Measurements from ENCODE around the gene VPS8. TPM values are rescaled to one million over a fixed set of nuclear protein-coding genes. Genes with fewer than 3 reads are reported as not detected.

Gene VPS8
- total and polyA plus RNA-seq, 11 donors: 15.7 to 122 (median 74.3) TPM

- Histone ChIP-seq H3K36me3 (no peaks in the 10 kb centered on the region), H3K4me3 (no peak overlapping the region), H3K27me3 (peaks cover 0 to 8% (median 0%) of the 10 kb centered on the region in 9 donors), H3K9me3 (no peaks in the 10 kb centered on the region), H3K4me1 (peaks cover 0 to 28% (median 14%) of the 10 kb centered on the region in 12 donors), H3K27ac (peak overlapping the region in 2 of 12 donors; percentile 61 to 74)
- ATAC-seq (no peak), DNase-seq (no peak)
- intact Hi-C loops (cut with DNase I): no loop called here
- 64 to 71% (median 68%) methylated on average over 13 of the region's 13 CpGs for WGBS, 4 donors
- TF ChIP-seq CTCF (IDR thresholded peaks at IDR 0.05) (no peak), POLR2A (IDR thresholded peaks at IDR 0.05) (no peak)
Observed at GRCh38 chr3:184784731-184785500, 27.1 kb upstream of the VPS8 start.

- DNase-seq (no peak), ATAC-seq (peak in 3 of 4 donors; percentile 11 to 58 (median 52))
- Histone ChIP-seq H3K36me3 (no peaks in the 10 kb centered on the region), H3K4me3 (peak overlapping the region in 6 of 12 donors; percentile 3 to 24 (median 10)), H3K9me3 (no peaks in the 10 kb centered on the region), H3K27me3 (peaks cover 0 to 8% (median 0%) of the 10 kb centered on the region in 9 donors), H3K4me1 (peaks cover 0 to 28% (median 14%) of the 10 kb centered on the region in 12 donors), H3K27ac (peak overlapping the region in 9 of 12 donors; percentile 27 to 75 (median 61))
- WGBS, 4 donors: 57 to 72% (median 68%) methylated on average over 12 of the region's 12 CpGs
- TF ChIP-seq CTCF (IDR thresholded peaks at IDR 0.05) (no peak), POLR2A (IDR thresholded peaks at IDR 0.05) (no peak)
- intact Hi-C loops (cut with DNase I): no loop called here
Observed at GRCh38 chr3:184785890-184786279, 26.1 kb upstream of the VPS8 start.

- Histone ChIP-seq H3K4me1 (peaks cover 0 to 28% (median 14%) of the 10 kb centered on the region in 12 donors), H3K9me3 (no peaks in the 10 kb centered on the region), H3K27me3 (peaks cover 0 to 8% (median 0%) of the 10 kb centered on the region in 9 donors), H3K36me3 (no peaks in the 10 kb centered on the region), H3K27ac (peak overlapping the region in 9 of 12 donors; percentile 27 to 75 (median 61)), H3K4me3 (peak overlapping the region in 7 of 12 donors; percentile 3 to 24 (median 7))
- TF ChIP-seq POLR2A (IDR thresholded peaks at IDR 0.05) (no peak), CTCF (IDR thresholded peaks at IDR 0.05) (no peak)
- intact Hi-C loops (cut with DNase I): no loop called here
- 5 to 13% (median 8%) methylated on average over 7 to 10 of the region's 10 CpGs for WGBS, 4 donors
- ATAC-seq (peak; percentile 50 to 90 (median 88)), DNase-seq (peak; percentile 56 to 79 (median 68))
Observed at GRCh38 chr3:184786280-184786941, 25.6 kb upstream of the VPS8 start.

- Histone ChIP-seq H3K27me3 (peaks cover 0 to 8% (median 0%) of the 10 kb centered on the region in 9 donors), H3K27ac (no peak overlapping the region), H3K9me3 (no peaks in the 10 kb centered on the region), H3K4me1 (peaks cover 0 to 28% (median 14%) of the 10 kb centered on the region in 12 donors), H3K4me3 (no peak overlapping the region), H3K36me3 (no peaks in the 10 kb centered on the region)
- 81 to 87% (median 85%) methylated on average over 4 of the region's 4 CpGs for WGBS, 4 donors
- no peak for TF ChIP-seq CTCF (IDR thresholded peaks at IDR 0.05)
- TF ChIP-seq POLR2A (IDR thresholded peaks at IDR 0.05): no peak
- ATAC-seq (no peak), DNase-seq (no peak)
- intact Hi-C loops (cut with DNase I): no loop called here
Observed at GRCh38 chr3:184788751-184789150, 23.2 kb upstream of the VPS8 start.

All from heart left ventricle (tissue), 16 donors.